Omental fat pad (tissue), 4 donors: ENCODE measurements around the gene IDE. TPM values are rescaled to one million over a fixed set of nuclear protein-coding genes. Genes with fewer than 3 reads are reported as not detected.
"Not testable (repeated sequence)": the region's sequence is repeated elsewhere in the genome, so short reads cannot be mapped to it uniquely, and the experiment has no call there.

Experiments used
- ATAC-seq: fragments of 150-250 bp; one replicate; pipeline ENCODE4 v1.9.1; 2016; ENCODE audit warnings: mild to moderate bottlenecking, moderate library complexity; ENCODE audit not compliant: low FRiP score
- DNase-seq: peaks from one replicate; pipeline ENCODE4 v3.0.0-alpha.2; 2019; ENCODE audit warnings: low spot score
- CTCF ChIP-seq, 3 donors: fragments of 450-650 bp; IDR thresholded peaks; one replicate each; pipeline ENCODE4 v1.5.1; 2016 to 2017; ENCODE audit warnings: antibody characterized with exemption in 3 of 3, mild to moderate bottlenecking in 3 of 3, moderate library complexity in 2 of 3
- total RNA-seq, 4 donors: library from RNA; depleted of rRNA; stranded (reverse); fragments of >200 nt; gene quantifications; one replicate each; pipeline ENCODE4 v1.1.0, GENCODE V29; 2016

IDE gene
- total RNA-seq, 4 donors from 2014 or later = 17.4 to 42.7 (median 21.8) TPM

GRCh38 chr10:92440578-92440977 is 133.3 kb downstream of the IDE start:
- ATAC-seq = no peak
- no peak for DNase-seq
- no peak for TF ChIP-seq CTCF (IDR thresholded peaks at IDR 0.05)

GRCh38 chr10:92438220-92438619 is 135.7 kb downstream of the IDE start:
- ATAC-seq (no peak), DNase-seq (no peak)
- no peak for TF ChIP-seq CTCF (IDR thresholded peaks at IDR 0.05)

- ATAC-seq = no peak
- no peak for DNase-seq
- no peak for TF ChIP-seq CTCF (IDR thresholded peaks at IDR 0.05)
Observed at GRCh38 chr10:92436611-92437010, 137.3 kb downstream of the IDE start.

GRCh38 chr10:92436065-92436464 is 137.8 kb downstream of the IDE start:
- DNase-seq, ATAC-seq: not testable (repeated sequence)

- TF ChIP-seq CTCF (IDR thresholded peaks at IDR 0.05) = no peak
- ATAC-seq = no peak
Observed at GRCh38 chr10:92434385-92434784, 139.5 kb downstream of the IDE start.

GRCh38 chr10:92432596-92432995 is 141.3 kb downstream of the IDE start:
- TF ChIP-seq CTCF (IDR thresholded peaks at IDR 0.05) = no peak
- ATAC-seq = no peak
- no peak for DNase-seq

More at GRCh38 chr10:92434385-92434784, 139.5 kb downstream of the IDE start:
- no peak for DNase-seq

GRCh38 chr10:92430103-92430502 is 143.8 kb downstream of the IDE start:
- no peak for DNase-seq
- no peak for ATAC-seq
- no peak for TF ChIP-seq CTCF (IDR thresholded peaks at IDR 0.05)

- no peak for TF ChIP-seq CTCF (IDR thresholded peaks at IDR 0.05)
- ATAC-seq (no peak), DNase-seq (no peak)
Observed at GRCh38 chr10:92421550-92421949, 152.3 kb downstream of the IDE start.
